ENCODE measurements around the gene SLC47A1.

SLC47A1 gene, protein sequence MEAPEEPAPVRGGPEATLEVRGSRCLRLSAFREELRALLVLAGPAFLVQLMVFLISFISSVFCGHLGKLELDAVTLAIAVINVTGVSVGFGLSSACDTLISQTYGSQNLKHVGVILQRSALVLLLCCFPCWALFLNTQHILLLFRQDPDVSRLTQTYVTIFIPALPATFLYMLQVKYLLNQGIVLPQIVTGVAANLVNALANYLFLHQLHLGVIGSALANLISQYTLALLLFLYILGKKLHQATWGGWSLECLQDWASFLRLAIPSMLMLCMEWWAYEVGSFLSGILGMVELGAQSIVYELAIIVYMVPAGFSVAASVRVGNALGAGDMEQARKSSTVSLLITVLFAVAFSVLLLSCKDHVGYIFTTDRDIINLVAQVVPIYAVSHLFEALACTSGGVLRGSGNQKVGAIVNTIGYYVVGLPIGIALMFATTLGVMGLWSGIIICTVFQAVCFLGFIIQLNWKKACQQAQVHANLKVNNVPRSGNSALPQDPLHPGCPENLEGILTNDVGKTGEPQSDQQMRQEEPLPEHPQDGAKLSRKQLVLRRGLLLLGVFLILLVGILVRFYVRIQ

DNA sequence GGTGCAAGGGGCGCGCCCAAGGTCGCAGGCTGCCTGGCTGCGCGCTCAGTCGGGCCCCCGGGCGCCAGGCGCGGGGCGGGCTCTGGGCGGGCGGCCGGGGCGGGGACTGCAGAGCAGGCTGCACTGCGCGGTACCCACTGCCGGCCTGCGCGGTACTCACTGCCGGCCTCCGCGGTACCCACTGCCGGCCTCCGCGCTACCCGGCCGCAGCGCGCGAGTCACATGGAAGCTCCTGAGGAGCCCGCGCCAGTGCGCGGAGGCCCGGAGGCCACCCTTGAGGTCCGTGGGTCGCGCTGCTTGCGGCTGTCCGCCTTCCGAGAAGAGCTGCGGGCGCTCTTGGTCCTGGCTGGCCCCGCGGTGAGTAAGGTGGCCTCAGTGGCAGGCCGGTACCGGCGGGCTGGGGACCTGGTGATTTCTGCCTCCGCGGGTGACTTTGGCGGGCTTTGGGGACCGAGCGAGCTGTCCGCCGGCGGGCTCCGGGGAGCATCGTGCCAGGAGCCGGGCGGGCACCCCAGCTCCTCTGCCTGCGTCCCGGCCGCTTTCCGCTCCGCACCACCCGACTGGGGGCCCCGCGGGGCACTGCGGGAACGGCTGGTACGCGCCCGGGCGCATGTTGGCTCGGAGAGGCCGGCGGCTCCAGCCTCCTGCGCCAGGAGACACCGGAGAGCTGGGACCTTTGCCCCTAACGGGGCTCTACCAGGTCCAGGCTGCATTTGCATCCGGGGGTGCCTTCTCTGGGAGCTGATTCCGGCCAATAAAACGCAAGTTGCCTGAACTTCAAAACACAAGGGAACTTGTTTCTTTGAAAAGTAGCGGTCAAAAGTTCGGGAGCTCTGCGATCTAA is at the start of gene SLC47A1:
TSS of gene SLC47A1 (plus strand) at position 137 of the 844 bp plus-strand sequence. CDS start at position 223, 86 bp downstream.
- TF ChIP-seq, protein P1, sequence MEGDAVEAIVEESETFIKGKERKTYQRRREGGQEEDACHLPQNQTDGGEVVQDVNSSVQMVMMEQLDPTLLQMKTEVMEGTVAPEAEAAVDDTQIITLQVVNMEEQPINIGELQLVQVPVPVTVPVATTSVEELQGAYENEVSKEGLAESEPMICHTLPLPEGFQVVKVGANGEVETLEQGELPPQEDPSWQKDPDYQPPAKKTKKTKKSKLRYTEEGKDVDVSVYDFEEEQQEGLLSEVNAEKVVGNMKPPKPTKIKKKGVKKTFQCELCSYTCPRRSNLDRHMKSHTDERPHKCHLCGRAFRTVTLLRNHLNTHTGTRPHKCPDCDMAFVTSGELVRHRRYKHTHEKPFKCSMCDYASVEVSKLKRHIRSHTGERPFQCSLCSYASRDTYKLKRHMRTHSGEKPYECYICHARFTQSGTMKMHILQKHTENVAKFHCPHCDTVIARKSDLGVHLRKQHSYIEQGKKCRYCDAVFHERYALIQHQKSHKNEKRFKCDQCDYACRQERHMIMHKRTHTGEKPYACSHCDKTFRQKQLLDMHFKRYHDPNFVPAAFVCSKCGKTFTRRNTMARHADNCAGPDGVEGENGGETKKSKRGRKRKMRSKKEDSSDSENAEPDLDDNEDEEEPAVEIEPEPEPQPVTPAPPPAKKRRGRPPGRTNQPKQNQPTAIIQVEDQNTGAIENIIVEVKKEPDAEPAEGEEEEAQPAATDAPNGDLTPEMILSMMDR (IDR thresholded peaks at IDR 0.05; ENCODE audit: insufficient read depth, low read length, poor library complexity, severe bottlenecking) = no peak
- Histone ChIP-seq H3K27me3 (replicated peaks; ENCODE audit: control insufficient read depth, insufficient read depth, low read length) (peaks cover 2% of the 10 kb centered on the region; the same call in 1 of the 2 replicates), H3K4me3 (replicated peaks; ENCODE audit: low read depth, low read length) (peak within 1 kb of the TSS; percentile 48), H3K36me3 (ENCODE audit: control insufficient read depth, insufficient read depth, low read length) (no peaks in the 10 kb centered on the region)
- peak; percentile 28 for DNase-seq (ENCODE audit: extremely low read depth, insufficient read length)

DNA sequence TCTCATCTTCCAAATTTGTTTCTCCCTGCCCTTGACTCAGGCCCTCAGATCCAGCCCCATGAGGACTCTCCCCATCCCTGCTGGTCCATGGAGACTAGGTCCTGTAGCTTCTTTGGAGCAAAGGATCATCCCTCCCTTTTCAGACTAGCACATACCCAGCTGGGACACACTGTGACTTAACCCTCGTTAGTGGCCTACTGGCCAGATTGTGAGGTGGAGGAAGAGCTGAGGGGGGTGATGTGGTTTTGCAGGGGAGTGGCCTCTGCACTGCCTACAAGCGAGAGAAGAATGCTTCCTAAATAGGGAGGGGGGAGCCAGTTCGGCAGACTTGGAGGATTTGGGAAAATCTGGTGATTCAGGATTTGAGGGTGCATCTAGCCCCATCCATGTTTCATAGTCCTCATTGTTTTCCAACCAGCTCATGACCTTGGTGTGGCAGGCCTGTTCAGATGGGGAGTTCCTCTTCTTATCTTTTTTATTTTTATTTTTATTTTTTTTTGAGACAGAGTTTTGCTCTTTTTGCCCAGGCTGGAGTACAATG is 47.8 kb upstream of the SLC47A1 start:
- Histone ChIP-seq H3K27me3 (replicated peaks; ENCODE audit: control insufficient read depth, insufficient read depth, low read length) (no peaks in the 10 kb centered on the region), H3K36me3 (ENCODE audit: control insufficient read depth, insufficient read depth, low read length) (no peaks in the 10 kb centered on the region), H3K4me3 (replicated peaks; ENCODE audit: low read depth, low read length) (no peak overlapping the region)
- TF ChIP-seq, protein P1 (IDR thresholded peaks at IDR 0.05; ENCODE audit: insufficient read depth, low read length, poor library complexity, severe bottlenecking) = no peak
- no peak for DNase-seq (ENCODE audit: extremely low read depth, insufficient read length)

DNA sequence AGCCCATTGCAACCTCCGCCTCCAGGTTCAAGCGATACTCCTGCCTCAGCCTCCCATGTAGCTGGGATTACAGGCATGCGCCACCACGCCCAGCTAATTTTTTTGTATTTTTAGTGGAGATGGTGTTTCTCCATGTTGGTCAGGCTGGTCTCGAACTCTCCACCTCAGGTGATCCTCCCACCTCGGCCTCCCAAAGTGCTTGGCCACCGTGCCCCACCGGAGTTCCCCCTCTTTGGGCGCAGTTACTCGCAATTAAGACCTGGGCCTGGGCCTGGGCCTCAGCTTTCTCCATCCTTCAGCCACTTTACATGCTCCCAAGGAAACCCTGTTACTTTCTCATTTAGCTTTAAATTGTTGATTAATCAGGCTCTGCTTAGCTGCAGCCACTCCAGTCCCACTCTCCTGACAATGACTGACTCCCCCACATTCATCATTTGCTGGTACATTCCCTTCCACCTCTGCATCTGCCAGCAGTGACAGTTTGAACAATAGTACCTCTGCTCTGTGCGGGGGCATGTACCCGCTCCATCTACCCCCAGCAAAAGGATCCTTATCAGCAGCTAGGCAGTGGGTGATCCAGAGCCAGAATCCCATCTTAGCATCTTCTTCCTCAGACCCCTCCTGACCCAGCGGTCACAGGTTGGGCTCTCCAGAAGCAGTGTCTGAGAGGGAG is 47.2 kb upstream of the SLC47A1 start:
- Histone ChIP-seq H3K27me3 (replicated peaks; ENCODE audit: control insufficient read depth, insufficient read depth, low read length) (no peaks in the 10 kb centered on the region), H3K36me3 (ENCODE audit: control insufficient read depth, insufficient read depth, low read length) (no peaks in the 10 kb centered on the region), H3K4me3 (replicated peaks; ENCODE audit: low read depth, low read length) (no peak overlapping the region)
- DNase-seq (ENCODE audit: extremely low read depth, insufficient read length) = no peak
- TF ChIP-seq, protein P1 (IDR thresholded peaks at IDR 0.05; ENCODE audit: insufficient read depth, low read length, poor library complexity, severe bottlenecking) = no peak

DNA sequence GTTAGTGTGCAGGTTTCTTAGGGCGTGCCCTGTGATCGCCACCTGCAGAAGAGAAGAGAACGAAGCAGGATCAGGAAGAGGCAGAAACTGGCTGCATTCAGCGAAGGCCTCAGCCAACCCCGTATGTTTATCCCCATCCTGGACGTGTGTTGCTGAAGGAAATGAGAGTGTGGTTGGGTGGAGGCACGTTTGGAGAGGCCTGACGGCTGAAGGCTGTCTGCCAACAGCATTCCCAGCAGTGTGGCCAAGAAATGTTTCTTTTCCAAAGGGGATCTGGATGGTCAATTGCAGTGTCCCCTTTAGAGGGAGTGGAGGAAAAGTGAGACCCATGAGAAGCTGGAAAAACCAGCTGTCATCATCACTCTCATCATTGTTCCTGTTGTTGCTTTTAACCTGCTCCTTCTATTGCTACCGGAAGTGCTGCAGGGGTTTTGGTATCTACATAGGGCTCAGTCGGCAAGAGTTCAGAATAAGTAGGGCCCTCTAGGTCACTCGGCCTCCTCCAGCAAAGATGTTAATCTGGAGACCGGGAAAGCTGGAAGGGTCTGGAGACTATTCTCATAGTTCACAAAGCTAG is 46.5 kb upstream of the SLC47A1 start:
- no peak overlapping the region for H3K4me3 ChIP-seq (replicated peaks; ENCODE audit: low read depth, low read length)
- H3K27me3 ChIP-seq (replicated peaks; ENCODE audit: control insufficient read depth, insufficient read depth, low read length) = no peaks in the 10 kb centered on the region
- H3K36me3 ChIP-seq (ENCODE audit: control insufficient read depth, insufficient read depth, low read length) = no peaks in the 10 kb centered on the region
- no peak for DNase-seq (ENCODE audit: extremely low read depth, insufficient read length)
- TF ChIP-seq, protein P1 (IDR thresholded peaks at IDR 0.05; ENCODE audit: insufficient read depth, low read length, poor library complexity, severe bottlenecking) = no peak

DNA sequence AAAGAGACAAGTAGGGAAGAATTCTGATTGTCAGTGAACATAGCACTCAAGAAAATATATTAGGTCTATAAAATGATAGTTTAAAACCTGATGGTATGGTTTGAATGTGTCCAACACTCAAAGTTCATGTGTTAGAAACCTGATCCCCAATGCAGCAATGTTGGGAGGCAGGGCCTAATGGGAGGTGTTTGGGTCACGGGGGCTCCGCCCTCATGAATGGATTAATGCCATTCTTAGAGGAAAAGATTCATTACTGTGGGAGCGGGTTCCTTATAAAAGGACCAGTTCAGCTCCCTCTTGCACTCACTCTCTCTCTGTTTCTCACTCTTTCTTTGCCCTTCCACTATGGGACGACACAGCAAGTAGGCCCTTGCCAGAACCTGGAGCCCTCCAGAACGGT is 41.5 kb upstream of the SLC47A1 start:
- no peaks in the 10 kb centered on the region for H3K27me3 ChIP-seq (replicated peaks; ENCODE audit: control insufficient read depth, insufficient read depth, low read length)

More for the DNA sequence above, 41.5 kb upstream of the SLC47A1 start:
- TF ChIP-seq, protein P1 (IDR thresholded peaks at IDR 0.05; ENCODE audit: insufficient read depth, low read length, poor library complexity, severe bottlenecking) = no peak
- DNase-seq (ENCODE audit: extremely low read depth, insufficient read length) = no peak
- no peak overlapping the region for H3K4me3 ChIP-seq (replicated peaks; ENCODE audit: low read depth, low read length)
- no peaks in the 10 kb centered on the region for H3K36me3 ChIP-seq (ENCODE audit: control insufficient read depth, insufficient read depth, low read length)
